PFSK-1 (cell line): Measurements from ENCODE around the gene SEC14L6.

Source experiments
- POLR2AphosphoS5 ChIP-seq: IDR thresholded peaks from 2 replicates; pipeline ENCODE4 v1.6.1; 2012; ENCODE audit warnings: low read depth, mild to moderate bottlenecking, control low read depth, low read length, moderate library complexity
- TF ChIP-seq, protein P1 (sequence below), 2 experiments: IDR thresholded peaks; 2 replicates each; pipeline versions ENCODE4 v1.6.1 to v1.8.0; 2011 to 2012; ENCODE audit warnings: low read depth in 2 of 2, low read length in 2 of 2, control low read depth in 1 of 2, inconsistent platforms in 1 of 2, mild to moderate bottlenecking in 1 of 2, moderate library complexity in 1 of 2; ENCODE audit not compliant: insufficient read depth in 1 of 2

DNA sequence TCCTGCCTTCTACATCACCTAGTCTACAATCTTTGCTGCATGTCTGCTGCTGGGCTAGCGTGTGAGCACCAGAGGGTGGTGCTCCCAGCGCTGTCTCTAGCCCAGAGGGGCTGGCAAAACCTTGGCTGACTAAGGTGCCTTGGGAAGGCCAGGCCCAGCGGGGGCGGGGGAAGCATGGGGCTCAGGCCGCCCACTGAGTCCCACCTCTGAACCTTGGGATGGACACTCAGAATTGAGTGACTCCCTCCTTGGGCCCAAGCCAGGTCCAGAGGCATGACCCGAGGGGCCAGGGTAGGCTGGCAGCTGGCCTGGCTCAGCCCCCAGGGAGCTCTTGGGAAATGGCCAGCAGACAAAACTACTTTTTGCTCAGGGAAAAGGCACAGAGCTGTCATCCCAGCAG lies 35.5 kb upstream of the SEC14L6 start:
- TF ChIP-seq POLR2AphosphoS5 = no peak
- TF ChIP-seq, protein P1, sequence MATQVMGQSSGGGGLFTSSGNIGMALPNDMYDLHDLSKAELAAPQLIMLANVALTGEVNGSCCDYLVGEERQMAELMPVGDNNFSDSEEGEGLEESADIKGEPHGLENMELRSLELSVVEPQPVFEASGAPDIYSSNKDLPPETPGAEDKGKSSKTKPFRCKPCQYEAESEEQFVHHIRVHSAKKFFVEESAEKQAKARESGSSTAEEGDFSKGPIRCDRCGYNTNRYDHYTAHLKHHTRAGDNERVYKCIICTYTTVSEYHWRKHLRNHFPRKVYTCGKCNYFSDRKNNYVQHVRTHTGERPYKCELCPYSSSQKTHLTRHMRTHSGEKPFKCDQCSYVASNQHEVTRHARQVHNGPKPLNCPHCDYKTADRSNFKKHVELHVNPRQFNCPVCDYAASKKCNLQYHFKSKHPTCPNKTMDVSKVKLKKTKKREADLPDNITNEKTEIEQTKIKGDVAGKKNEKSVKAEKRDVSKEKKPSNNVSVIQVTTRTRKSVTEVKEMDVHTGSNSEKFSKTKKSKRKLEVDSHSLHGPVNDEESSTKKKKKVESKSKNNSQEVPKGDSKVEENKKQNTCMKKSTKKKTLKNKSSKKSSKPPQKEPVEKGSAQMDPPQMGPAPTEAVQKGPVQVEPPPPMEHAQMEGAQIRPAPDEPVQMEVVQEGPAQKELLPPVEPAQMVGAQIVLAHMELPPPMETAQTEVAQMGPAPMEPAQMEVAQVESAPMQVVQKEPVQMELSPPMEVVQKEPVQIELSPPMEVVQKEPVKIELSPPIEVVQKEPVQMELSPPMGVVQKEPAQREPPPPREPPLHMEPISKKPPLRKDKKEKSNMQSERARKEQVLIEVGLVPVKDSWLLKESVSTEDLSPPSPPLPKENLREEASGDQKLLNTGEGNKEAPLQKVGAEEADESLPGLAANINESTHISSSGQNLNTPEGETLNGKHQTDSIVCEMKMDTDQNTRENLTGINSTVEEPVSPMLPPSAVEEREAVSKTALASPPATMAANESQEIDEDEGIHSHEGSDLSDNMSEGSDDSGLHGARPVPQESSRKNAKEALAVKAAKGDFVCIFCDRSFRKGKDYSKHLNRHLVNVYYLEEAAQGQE (IDR thresholded peaks at IDR 0.05; ENCODE audit: insufficient read depth in 1 of 2, low read depth in 2 of 2, low read length in 2 of 2) = no peak
